LNCaP clone FGC (cell line): ENCODE data around the gene FREY1.

Source experiments
- DNase-seq: peaks from one replicate; pipeline ENCODE4 v3.0.0-alpha.2; 2011; ENCODE audit warnings: low read depth
- H3K4me3 ChIP-seq: 2 replicates; pipeline ENCODE4 v1.5.1; 2011; ENCODE audit warnings: mild to moderate bottlenecking, low read depth, low read length, control low read depth
- TF ChIP-seq, protein P1 (sequence below): IDR thresholded peaks from 2 replicates; pipeline ENCODE4 v1.5.1; 2012; ENCODE audit warnings: mild to moderate bottlenecking; ENCODE audit not compliant: control insufficient read depth, insufficient read depth; ENCODE audit errors: extremely low read depth

The FREY1 gene

DNA sequence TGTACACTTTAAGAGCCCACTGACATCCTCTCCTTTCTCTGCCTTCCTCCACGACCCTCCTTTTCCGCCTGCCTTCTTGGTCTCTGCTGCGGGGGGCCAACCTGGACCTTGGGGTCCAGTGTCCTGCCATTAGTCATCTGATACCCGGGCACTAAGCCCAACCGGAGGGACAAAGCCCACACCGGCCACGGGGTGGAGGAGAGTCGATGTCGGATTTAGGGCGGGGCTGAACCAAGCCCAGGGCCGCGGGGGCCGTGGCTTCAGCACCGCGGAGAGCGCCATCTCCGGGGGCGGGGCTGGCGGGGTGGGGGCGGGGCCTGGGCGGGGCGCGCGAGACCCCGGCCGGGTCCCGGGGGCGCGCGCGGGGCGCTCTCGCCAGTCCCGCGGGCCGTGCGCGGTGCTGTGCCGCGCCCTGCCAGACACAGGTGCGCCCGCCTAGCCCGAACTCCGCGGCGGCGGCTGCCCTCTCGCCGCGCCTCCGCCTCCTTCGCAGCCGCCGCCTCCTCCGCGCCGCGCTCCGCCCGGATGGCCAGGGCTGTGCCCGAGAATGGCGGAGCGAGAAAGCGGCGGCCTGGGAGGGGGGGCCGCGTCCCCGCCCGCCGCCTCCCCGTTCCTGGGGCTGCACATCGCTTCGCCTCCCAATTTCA lies 21.7 kb downstream of the FREY1 start, which contains the start of gene MAPK8IP1:
MAPK8IP1 (plus strand) TSS at position 378 of the 647 bp plus-strand sequence; CDS start at position 548, 170 bp downstream.
- H3K4me3 ChIP-seq: peak within 1 kb of the TSS; percentile 55
- no peak for DNase-seq
- TF ChIP-seq, protein P1, sequence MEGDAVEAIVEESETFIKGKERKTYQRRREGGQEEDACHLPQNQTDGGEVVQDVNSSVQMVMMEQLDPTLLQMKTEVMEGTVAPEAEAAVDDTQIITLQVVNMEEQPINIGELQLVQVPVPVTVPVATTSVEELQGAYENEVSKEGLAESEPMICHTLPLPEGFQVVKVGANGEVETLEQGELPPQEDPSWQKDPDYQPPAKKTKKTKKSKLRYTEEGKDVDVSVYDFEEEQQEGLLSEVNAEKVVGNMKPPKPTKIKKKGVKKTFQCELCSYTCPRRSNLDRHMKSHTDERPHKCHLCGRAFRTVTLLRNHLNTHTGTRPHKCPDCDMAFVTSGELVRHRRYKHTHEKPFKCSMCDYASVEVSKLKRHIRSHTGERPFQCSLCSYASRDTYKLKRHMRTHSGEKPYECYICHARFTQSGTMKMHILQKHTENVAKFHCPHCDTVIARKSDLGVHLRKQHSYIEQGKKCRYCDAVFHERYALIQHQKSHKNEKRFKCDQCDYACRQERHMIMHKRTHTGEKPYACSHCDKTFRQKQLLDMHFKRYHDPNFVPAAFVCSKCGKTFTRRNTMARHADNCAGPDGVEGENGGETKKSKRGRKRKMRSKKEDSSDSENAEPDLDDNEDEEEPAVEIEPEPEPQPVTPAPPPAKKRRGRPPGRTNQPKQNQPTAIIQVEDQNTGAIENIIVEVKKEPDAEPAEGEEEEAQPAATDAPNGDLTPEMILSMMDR: no peak

DNA sequence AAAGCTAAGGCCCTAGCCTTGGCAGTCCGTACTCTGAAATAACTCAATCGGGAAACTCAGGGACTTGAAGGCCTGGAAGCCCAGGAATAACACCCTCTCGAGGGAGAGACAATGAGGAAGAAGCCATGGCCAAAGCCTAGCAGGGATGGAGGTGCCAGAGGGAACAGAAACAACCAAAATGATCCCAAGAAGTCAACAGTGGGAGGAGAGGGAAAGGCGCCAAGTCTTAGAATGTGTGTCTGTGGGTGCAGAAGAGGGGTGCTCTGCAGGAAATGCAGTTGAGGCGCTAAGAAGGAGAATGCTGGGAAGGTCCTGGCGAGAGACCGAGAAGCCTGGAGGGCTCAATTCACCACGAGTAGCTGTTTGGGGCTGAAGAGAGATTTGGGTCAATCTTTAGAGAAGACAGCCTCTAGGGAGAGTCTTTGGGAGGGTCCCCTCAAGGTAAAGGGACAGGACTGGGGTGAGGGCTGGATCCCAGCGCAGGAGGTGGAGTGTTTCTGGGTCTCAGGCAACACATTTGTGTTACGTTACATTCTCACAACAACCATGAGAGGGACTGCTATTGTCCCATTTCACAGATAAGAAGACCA lies 22.4 kb downstream of the FREY1 start:
- no peak for DNase-seq
- TF ChIP-seq, protein P1: no peak
- H3K4me3 ChIP-seq: 0 out of 2 replicates have a peak overlapping the region, but pooled peaks have one; percentile 14

DNA sequence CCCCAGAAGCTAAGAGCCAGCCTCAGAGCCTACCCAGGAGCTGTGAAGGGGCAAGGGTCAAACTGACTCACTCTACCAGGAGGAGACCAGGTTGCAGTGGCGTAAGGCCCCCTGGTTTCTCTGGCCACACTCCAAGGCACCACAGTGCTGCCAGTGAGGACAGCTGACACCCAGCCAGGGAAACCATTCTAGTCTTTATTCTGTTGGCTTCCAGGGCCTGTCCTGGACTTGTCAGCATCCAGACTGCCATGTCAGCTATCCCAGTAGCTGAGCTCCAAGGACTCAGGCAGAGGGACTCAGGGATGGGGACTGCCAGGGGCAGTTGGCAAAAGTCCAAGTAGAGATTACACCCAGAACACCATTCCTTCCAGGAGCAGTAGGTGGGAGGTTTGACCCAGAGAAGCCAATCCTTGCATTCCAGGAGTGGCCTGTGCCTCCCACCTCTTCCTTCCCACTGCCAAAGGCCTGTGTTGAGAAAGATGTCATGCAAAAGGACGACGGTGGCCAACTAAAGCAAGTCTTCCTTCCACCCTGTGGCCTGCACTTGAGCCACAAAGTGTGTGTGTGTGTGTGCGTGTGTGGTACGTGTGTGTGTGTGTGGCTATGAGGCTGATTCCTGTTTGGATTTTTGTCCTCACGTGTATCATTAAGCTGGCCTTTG lies 25.2 kb downstream of the FREY1 start:
- TF ChIP-seq, protein P1: no peak
- H3K4me3 ChIP-seq: no peak overlapping the region
- DNase-seq: no peak

DNA sequence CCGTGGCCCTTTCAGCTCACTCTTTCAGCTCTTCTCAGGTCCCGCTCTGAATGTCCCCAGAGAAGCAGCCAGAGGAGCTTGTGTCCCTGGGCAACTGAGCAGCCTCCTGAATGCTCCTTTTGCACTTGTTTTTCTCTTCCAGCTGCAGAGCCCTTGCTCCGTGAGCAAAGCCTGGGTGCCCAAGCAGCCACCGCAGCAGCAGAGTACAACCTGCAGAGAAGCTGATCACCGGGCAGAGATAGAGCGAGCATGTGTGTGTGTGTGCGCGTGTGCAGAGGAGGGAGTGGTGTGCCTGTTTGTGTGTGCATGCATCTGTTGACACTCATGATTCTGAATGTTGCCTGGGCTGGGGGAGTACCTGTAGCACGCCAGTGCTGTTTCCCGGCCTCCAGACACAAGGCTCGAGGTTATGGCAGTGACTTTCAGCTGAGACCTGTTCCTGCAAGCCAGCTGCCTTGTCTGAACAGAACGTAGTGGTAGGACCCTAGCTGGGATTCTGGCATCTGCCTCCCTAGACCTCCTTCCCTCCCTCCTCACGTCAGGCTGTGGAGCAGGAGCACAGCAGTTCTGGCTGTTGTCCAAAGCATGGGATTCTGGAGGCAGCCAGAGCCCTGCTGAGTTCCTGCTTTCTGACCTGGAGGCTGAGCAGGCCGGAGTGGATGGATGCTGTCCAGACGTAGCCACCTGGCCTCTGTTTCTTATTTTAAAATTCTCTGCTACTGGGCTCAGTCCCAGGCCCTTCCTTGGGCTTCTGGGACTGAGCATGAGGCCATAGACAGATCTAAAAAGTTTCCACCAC lies 26.1 kb downstream of the FREY1 start:
- DNase-seq: no peak
- H3K4me3 ChIP-seq: no peak overlapping the region
- TF ChIP-seq, protein P1: no peak

DNA sequence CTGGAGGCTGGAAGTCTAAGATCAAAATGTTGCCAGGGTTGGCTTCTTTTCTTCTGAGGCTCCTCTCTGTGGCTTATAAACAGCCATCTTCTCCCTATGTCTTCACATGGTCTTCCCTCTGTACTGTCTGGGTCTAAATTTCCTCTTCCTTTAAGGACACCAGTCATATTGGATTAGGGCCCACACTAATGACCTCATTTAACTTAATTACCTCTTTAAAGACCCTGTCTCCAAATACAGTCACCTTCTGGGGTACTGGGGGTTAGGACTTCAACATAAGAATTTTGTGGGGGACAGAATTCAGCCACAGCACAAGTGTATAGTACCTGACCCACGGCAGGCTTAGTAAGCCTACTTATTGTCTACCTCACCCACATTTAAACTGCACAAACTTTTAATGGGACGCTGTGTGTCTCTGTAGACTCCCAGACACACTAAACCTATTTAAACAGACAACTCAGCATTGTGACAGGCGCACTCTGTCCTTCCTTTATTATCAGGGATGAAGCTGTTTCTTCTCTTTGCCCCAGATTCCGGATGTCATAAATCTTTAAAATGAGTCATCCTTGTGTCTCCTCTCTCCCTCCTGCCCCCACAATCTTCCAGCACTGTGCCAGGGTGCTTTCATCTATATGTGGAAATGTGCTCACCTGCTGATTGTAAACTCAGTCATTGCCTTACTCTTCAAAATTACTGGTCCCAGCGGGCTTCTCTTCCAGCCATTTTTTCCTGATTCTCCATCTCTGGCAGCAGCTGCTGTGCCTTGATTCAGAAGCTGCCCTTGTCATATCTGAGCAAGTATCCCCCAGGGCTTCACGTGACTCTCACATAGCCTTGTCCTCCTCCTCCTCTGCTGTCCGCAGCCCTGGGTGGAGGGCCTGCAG lies 27.0 kb downstream of the FREY1 start:
- no peak for DNase-seq
- H3K4me3 ChIP-seq: no peak overlapping the region
- TF ChIP-seq, protein P1: no peak

DNA sequence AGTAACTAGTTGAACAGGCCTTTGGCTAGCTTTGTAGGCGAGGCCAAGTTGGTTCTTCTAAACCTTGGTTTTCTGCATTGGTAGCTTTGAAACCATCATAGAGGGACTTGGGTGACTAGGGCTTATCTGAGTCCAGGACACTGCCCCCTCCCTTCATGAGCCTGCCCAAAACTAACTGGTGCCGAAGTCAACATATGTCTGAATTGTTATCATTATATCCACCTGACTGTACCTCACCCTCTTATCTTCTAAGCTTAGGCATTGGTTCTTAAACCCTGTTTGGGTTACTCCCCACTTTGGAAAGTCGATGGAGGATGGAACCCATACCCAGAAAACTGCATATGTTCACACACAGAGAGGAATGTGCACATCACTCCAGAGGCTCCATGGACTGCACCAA lies 29.2 kb downstream of the FREY1 start:
- TF ChIP-seq, protein P1: no peak
- no peak overlapping the region for H3K4me3 ChIP-seq
- no peak for DNase-seq
